ENCODE data around the gene PABPN1L. TPM values are rescaled to one million over a fixed set of nuclear protein-coding genes. Genes with fewer than 3 reads are reported as not detected.
"Not testable (repeated sequence)": the region's sequence is repeated elsewhere in the genome, so short reads cannot be mapped to it uniquely, and the experiment has no call there.

PABPN1L gene
- total RNA-seq, 1 donor from 2014 or later: not detected

- DNase-seq: no peak
These were observed 40.2 kb downstream of the PABPN1L start for GRCh38 chr16:88826070-88826840.

GRCh38 chr16:88825146-88825545 lies 41.3 kb downstream of the PABPN1L start:
- DNase-seq: no peak

GRCh38 chr16:88824256-88825077 lies 42.0 kb downstream of the PABPN1L start:
- no peak for DNase-seq

- not testable (repeated sequence) for DNase-seq
These were observed 42.8 kb downstream of the PABPN1L start for GRCh38 chr16:88823646-88824045.

- no peak for DNase-seq
These were observed 44.0 kb downstream of the PABPN1L start for GRCh38 chr16:88822281-88823040.

GRCh38 chr16:88821168-88821850 lies 45.2 kb downstream of the PABPN1L start:
- DNase-seq: no peak

- no peak for DNase-seq
These were observed 46.0 kb downstream of the PABPN1L start for GRCh38 chr16:88820385-88821025.

GRCh38 chr16:88819126-88819525 lies 47.3 kb downstream of the PABPN1L start:
- DNase-seq: no peak

- no peak for DNase-seq
These were observed 47.9 kb downstream of the PABPN1L start for GRCh38 chr16:88818575-88818874.

- no peak for DNase-seq
These were observed 48.5 kb downstream of the PABPN1L start for GRCh38 chr16:88817785-88818574.

GRCh38 chr16:88816736-88817535 lies 49.5 kb downstream of the PABPN1L start:
- DNase-seq: no peak

- no peak for DNase-seq
These were observed 50.4 kb downstream of the PABPN1L start for GRCh38 chr16:88815901-88816589.

- no peak for DNase-seq
These were observed 51.2 kb downstream of the PABPN1L start for GRCh38 chr16:88815227-88815626.

- no peak for DNase-seq
These were observed 52.3 kb downstream of the PABPN1L start for GRCh38 chr16:88814144-88814502.

Other genes with a start within 250 kb of the PABPN1L start
- 0.39 TPM for gene IL17C, start 228.1 kb downstream of the PABPN1L start, total RNA-seq
- 77.4 TPM for gene CYBA, start 215.6 kb downstream of the PABPN1L start, total RNA-seq
- gene MVD, start 203.6 kb downstream of the PABPN1L start, total RNA-seq: 39.9 TPM
- gene SNAI3, start 180.2 kb downstream of the PABPN1L start, total RNA-seq: 0.79 TPM
- 9.7 TPM for gene RNF166, start 160.3 kb downstream of the PABPN1L start, total RNA-seq
- gene CTU2, start 160.2 kb downstream of the PABPN1L start, total RNA-seq: 5.5 TPM
- gene PIEZO1, start 81.4 kb downstream of the PABPN1L start, total RNA-seq: 84.4 TPM
- gene CDT1, start 62.9 kb downstream of the PABPN1L start, total RNA-seq: 7.9 TPM
- gene APRT, start 54.7 kb downstream of the PABPN1L start, total RNA-seq: 31.4 TPM
- gene GALNS, start 9.7 kb downstream of the PABPN1L start, total RNA-seq: 18.1 TPM
- gene TRAPPC2L, start 9.5 kb downstream of the PABPN1L start, total RNA-seq: 18.5 TPM
- 1.7 TPM for gene CBFA2T3, start 110.5 kb upstream of the PABPN1L start, total RNA-seq
- gene ACSF3, start 227.2 kb upstream of the PABPN1L start, total RNA-seq: 16.5 TPM